Measurements from ENCODE around the gene TRIM10.
A peak's percentile ranks its signal among the peaks of the same experiment; 100 is the strongest.
"Not testable (repeated sequence)": the region's sequence is repeated elsewhere in the genome, so short reads cannot be mapped to it uniquely, and the experiment has no call there.

The TRIM10 gene

GRCh38 chr6:30171677-30172471 lies 10.9 kb upstream of the TRIM10 start:
- no peak for TF ChIP-seq CTCF (conservative IDR thresholded peaks at IDR 0.05)
- no peak overlapping the region for H3K27ac ChIP-seq

- no peak overlapping the region for H3K27ac ChIP-seq
Measured at GRCh38 chr6:30169658-30170614, 8.9 kb upstream of the TRIM10 start.

GRCh38 chr6:30168741-30169140 lies 7.7 kb upstream of the TRIM10 start:
- H3K27ac ChIP-seq: no peak overlapping the region
- TF ChIP-seq CTCF (conservative IDR thresholded peaks at IDR 0.05): no peak

More at GRCh38 chr6:30169658-30170614, 8.9 kb upstream of the TRIM10 start:
- peak; percentile 89 for TF ChIP-seq CTCF (conservative IDR thresholded peaks at IDR 0.05)

- no peak for TF ChIP-seq CTCF (conservative IDR thresholded peaks at IDR 0.05)
- no peak overlapping the region for H3K27ac ChIP-seq
Measured at GRCh38 chr6:30167101-30167500, 6.1 kb upstream of the TRIM10 start.

GRCh38 chr6:30165238-30165637 lies 4.2 kb upstream of the TRIM10 start:
- not testable (repeated sequence) for H3K27ac ChIP-seq

GRCh38 chr6:30164714-30165113 lies 3.7 kb upstream of the TRIM10 start:
- no peak for TF ChIP-seq CTCF (conservative IDR thresholded peaks at IDR 0.05)
- no peak overlapping the region for H3K27ac ChIP-seq

- no peak for TF ChIP-seq CTCF (conservative IDR thresholded peaks at IDR 0.05)
- H3K27ac ChIP-seq: no peak overlapping the region
Measured at GRCh38 chr6:30163918-30164654, 3.1 kb upstream of the TRIM10 start.

Measured in VCaP (cell line).